GM18907 (cell line): ENCODE measurements around the gene PSME3IP1.
A peak's percentile ranks its signal among the peaks of the same experiment; 100 is the strongest.
"Not testable (repeated sequence)": the region's sequence is repeated elsewhere in the genome, so short reads cannot be mapped to it uniquely, and the experiment has no call there.

Experiments used
- ATAC-seq: cut with Tn5 transposase; IDR thresholded peaks from one replicate; pipeline ENCODE4 v1.9.1; 2021; ENCODE audit warnings: mild to moderate bottlenecking, moderate library complexity; ENCODE audit not compliant: unreplicated experiment

PSME3IP1 gene, protein sequence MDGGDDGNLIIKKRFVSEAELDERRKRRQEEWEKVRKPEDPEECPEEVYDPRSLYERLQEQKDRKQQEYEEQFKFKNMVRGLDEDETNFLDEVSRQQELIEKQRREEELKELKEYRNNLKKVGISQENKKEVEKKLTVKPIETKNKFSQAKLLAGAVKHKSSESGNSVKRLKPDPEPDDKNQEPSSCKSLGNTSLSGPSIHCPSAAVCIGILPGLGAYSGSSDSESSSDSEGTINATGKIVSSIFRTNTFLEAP

DNA sequence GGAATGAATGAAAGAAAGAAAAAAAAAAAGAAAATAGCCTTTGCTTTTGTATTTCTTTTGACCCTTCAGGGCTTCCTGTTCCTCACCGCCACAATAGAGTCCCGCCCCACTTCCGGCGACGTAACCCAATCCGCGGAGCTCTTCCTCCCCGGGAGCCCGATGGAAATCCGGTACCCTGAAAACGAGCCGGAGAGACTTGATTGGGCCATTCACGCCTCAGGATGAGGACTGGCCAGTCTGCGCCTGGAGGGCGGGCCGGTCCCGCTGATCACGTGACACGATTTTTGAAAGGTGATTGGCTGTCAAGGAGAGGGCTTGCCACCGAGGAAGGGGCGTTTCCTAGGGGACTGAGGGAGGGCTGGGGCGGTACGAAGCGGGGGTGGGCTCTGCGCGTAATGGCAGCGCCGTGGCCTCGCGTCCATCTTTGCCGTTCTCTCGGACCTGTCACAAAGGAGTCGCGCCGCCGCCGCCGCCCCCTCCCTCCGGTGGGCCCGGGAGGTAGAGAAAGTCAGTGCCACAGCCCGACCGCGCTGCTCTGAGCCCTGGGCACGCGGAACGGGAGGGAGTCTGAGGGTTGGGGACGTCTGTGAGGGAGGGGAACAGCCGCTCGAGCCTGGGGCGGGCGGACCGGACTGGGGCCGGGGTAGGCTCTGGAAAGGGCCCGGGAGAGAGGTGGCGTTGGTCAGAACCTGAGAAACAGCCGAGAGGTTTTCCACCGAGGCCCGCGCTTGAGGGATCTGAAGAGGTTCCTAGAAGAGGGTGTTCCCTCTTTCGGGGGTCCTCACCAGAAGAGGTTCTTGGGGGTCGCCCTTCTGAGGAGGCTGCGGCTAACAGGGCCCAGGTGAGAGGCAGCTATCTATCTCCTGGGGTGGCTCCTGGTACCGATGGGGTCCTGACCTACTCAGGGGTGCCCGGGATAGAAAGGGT, at the start of gene PSME3IP1, which contains the start of gene RSPRY1:
TSS of gene PSME3IP1 (minus strand) at position 95 of the 927 bp plus-strand sequence. CDS start 12,185 bp downstream, outside the sequence.
TSS of gene RSPRY1 (plus strand) at position 385 of the 927 bp plus-strand sequence. CDS start 18,330 bp downstream, outside the sequence.
- ATAC-seq, result peak; percentile 92

DNA sequence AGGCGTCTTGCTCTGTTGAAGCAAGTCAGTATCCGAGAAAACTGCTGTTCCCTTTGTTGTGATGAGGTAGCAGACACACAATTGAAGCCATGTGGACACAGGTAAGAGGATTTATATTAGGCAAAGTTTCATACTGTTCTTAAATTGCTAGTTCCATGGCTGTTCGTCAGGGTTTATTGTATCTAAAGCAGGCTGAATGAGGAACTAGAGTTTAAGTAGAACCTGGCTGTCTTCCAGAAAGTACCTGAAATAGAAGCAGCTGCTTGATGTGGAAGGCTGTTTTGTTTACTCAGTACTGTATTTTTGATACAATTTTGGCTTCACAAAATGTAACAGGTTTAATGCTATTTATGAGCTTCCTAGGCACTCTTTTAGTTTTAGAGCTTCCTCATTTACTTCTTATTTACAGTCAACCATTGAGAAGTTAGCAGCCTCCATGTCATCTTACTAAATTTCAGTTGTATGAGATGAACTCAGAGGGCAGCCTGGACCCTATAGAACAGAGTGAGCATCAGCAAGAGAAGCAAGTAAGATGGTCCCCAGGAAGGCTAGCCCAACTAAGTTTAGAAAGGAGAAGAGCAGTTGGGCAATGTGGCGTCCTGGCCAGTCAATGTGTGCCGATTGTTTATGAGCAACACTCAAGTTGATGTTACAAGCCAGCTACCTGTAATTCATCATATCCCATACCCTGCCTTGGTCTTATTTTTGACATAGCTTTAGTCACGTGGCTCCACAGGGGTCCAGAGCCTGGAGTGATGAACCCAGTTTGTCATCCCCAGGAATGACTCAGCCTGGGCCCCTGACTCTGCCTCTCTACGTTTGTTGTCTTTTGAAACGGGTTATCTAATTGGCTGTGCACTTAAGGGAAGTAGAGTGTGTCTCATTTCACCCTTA, 49.5 kb upstream of the PSME3IP1 start:
- ATAC-seq, result no peak

DNA sequence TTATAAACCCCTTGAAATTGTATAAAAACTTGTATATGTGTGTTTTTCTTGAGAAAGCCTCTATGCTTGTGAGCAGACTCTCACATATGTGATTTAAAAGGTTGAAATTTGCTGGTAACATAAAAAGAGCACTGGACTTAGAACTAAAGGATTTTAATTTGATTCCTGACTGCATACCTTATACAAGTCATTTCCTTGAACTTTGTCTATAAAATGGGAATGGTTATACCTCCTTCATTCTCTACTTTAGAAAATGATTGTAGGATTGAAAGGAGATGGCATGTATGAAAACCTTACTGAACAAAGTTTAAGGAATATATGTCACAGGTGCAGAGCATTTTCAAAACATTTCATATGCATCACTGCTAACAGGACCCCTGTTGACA, 48.9 kb upstream of the PSME3IP1 start:
- ATAC-seq, result no peak

DNA sequence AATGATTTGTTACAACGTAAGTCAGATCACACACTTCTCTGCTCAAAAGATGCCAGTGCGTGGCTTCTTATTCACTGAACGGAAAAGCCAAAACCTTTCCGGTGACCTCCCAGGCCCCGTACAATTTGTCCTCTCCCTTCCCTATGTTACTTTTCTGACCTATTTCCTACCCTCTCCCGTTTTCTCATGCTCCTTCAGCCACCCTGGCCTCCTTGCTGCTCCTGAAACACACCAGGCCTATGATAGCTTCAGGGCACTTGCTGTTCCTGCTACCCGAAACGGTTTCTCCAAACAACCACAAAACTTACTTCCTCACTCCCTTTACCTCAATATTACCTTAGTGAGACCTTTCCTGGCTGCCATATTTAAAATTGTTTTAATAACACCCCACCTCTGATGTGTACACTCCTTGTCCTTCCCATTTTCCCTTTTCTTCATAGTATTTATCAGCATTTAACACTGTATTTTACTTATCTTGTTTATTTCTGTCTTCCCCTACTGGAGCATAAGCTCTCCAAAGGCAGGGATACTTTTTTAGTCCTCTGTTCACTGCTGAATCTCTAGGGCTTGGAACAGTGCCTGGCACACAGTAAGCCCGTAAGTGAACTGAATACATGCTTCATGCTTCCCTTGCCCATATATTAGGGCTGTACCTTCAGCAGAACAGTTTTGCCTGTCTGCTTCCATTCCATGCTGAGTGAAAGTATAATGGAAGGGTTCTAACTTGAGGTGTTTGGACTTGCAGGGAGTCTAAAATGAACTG, 48.3 kb upstream of the PSME3IP1 start:
- no peak for ATAC-seq

DNA sequence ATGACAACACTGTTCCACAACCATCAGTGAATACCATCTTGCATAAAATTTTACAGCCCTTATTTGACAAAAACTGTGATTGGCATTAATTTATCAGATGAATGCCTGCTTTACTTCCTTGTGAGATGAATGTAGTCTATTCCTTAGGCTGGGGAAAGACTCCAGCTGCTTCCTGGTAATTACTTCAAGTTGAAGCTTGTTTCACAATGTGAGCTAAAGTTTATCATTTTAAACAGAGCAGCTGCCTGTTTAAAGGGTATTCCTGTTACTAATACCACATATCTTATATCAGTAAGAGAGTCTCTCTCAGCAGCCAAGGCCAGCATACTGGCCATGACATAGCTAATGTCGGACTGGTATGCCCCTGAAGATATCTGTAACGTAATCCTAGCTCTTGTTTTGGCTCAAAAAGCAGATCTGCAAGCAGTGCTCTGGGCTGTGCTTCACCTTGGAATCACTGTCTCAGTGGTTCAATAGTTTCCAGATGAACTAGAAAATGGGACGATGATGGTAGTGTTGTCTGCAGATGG, 46.0 kb upstream of the PSME3IP1 start:
- no peak for ATAC-seq

DNA sequence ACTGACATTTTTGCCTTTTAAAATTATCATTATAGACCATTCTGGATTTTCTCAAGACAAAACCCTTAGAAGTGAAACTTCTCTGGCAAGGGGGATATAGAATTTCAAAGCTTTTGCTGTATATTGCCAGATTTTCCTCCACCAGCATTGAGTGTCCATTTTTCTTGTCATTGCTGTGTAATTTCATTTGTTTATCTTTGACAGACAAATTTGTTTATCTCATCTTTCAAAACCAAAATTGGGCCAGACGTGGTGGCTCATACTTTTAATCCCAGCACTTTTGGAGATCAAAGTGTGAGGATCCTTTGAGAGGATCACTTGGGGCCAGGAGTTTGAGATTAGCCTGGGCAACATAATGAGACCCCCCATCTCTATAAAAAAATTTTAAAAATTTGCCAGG, 43.2 kb upstream of the PSME3IP1 start:
- ATAC-seq, result no peak

DNA sequence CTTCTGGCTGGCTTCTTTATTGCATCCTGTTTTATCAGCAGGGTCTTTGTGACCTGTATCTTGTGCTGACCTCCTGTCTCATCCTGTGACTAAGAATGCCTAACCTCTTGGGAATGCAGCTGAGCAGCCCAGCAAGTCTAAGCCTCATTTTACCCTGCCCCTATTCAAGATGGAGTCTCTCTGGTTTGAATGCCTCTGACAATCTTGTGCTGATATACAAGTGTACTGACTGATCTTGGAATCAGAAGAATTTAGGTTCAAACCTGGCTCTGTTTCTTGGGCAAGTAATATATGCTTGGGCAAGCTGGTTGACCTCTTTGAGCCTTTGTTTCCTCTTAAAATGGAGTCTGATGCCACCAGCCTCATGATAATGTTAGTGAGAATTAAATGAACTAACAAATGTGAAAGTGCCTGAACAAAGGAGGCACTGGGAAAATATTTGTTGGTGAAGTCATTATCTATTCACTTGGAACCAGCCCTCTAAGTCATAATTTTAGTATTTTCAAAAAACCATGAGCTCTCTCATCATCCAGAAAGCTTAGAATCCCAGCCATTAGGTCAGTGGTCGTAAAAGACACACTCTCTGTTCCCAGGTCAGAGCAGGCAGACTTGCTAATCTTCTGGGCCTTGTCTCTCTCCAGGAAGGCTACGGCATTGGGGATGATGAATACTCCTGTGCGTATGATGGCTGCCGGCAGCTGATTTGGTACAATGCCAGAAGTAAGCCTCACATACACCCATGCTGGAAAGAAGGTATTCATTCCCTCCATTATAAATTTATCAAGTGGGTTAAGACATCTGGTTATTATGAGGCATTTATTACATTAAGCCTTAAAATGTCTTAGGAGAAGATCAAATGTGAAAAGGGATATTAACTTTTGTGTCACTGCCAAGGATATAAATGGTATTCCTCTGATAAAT, 41.1 kb upstream of the PSME3IP1 start:
- no peak for ATAC-seq

DNA sequence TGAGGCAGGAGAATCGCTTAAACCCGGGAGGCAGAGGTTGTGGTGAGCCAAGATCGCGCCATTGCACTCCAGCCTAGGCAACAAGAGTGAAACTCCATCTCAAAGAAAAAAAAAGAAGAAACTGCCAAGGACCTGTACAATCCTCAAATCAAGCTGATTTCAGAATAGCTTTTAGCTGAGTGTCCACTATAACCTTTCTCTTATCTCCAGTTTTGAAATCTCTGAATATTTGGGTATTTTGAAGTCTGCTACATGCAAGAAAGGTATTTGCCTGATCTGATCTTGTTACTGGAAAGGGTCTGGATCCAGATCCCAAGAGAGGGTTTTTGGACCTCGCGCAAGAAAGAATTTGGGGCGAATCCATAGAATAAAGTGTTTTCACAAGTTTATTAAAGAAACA, 40.1 kb upstream of the PSME3IP1 start:
- no peak for ATAC-seq

DNA sequence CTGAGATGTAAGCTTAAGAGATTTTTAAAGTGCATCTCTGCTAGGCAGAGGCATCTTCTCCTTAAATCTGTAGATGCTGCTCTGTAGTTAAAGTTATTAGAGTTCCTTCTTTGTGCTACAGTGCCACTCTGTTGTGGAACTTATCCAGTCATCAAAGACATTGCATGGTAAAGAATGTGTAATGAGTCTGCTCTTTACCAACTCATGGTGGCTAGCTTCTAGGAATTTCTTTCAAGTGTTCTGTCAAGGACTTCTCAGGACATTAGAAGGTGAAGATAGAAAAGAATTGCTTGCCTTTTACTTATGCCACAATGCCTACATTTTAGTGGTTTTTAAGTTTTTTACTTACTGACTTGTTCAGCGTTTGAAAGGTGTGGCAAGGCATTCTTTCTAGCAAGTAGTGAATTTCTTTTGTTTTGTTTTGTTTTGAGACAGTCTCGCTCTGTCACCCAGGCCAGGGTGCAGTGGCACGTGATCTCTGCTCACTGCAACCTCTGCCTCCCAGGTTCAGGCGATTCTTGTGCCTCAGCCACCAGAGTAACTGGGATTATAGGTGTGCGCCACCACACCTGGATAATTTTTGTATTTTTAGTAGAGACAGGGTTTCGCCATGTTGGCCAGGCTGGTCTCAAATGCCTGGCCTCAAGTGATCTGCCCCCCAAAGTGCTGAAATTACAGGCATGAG, 39.0 kb upstream of the PSME3IP1 start:
- no peak for ATAC-seq

DNA sequence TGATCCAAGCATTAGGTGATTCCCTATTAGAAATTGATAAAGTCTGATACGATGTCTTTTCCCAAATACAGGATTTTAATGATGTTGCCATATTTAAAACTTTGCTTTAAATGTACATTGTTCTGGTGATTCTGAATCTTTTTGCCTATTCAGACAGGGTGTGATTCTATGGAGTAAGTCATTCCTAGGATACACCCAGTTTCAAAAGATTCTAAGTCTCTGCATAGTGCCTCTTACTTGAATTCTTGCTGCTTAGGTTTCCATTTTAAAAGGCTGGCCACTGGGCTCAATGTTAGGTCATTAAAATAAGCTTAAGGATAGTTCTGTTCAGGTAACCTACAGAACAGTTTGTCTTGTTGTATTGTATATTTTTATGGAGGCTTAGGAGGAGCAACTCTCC, 37.2 kb upstream of the PSME3IP1 start:
- ATAC-seq, result no peak

DNA sequence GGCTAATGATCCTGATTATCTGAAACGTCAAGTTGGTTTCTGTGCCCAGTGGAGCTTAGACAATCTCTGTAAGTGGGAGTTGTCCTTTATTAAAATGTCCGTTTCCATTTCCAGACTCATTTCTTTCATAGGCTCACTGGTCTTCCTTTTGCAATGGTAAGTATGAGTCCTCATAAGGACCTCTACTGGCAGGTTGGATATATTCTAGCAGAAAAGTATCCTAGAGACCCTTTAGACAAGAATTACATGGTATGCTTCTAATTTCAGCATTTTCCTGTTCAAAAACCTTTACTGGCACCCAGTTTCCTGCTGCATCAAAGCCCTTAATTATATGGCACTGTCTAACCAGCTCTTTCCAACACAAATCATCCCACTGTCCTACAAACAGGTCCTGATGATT, 31.1 kb upstream of the PSME3IP1 start:
- no peak for ATAC-seq

DNA sequence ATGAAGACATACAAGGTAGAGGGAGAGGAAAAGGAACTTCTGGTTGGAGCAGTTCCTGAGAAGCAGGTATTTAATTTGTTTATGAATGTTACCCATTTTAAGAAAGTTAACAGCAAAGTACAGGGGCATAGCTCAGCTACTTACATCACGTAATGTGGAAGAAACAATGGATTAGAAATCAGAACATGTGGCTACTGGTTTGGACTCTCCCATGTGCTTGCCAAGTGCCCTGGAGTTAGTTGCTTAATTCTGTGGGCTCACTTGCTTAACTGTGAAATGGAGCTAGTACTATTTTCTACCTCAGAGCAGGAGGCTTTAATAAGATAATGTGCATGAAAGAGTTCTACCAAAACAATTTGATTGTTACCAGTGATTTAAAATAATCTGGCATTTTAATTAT, 27.6 kb upstream of the PSME3IP1 start:
- ATAC-seq, result no peak

DNA sequence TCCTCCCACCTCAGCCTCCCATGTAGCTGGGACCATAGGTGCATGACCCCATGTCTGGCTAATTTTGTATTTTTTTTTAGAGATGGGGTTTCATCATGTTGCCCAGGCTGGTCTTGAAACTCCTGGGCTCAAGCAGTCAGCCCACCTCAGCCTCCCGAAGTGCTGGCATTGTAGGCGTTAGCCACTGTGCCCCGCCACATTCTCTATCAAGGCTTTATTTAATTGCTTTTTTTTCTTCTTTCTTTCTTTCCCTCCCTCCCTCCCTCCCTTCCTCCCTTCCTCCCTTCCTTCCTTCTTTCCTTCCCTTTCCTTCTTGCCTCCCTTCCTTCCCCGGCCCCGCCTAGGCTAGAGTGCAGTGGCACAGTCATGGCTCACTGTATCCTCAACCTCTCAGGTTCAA, 23.9 kb upstream of the PSME3IP1 start:
- no peak for ATAC-seq

DNA sequence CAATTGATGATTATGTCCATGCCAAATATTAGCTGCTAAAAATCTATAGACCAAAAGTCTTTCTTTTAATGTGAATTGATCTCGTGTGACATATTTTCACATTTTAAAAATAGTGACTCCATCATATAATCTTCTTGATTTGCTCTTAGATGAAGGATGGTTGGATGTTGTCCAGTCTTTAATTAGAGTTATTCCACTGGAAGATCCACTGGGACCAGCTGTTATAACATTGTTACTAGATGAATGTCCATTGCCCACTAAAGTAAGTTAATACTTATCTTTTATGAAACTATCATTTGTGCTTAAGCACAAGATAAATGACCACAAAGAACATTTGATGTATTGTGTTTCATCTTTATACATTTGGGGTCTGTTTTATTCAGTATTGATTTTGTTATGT, 23.1 kb upstream of the PSME3IP1 start:
- ATAC-seq, result no peak

DNA sequence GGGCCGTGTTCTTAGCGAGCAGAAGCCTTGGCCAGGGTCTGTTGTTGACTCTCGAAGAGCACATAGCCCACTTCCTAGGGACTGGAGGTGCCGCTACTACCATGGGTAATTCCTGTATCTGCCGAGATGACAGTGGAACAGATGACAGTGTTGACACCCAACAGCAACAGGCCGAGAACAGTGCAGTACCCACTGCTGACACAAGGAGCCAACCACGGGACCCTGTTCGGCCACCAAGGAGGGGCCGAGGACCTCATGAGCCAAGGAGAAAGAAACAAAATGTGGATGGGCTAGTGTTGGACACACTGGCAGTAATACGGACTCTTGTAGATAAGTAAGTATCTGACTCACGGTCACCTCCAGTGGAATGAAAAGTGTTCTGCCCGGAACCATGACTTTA, 18.8 kb upstream of the PSME3IP1 start:
- ATAC-seq, result no peak

DNA sequence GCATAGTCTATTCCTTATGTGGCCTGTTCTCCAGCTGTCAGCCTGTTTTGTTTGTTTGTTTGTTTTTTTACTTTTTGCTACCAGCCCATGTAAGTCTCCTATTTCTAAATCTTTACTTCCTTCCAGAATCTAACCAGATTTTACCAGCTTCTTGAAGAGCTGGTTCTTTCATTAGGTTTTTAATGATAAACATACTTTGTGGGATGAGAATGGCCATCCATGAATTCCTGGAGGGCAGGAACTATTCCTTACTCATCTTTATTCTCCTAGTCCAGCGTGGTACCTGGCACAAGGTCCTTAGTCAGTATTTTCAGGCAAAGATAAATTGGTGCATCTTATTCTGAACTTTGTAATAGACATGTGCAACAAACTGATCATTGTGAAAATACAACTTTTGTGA, 17.6 kb upstream of the PSME3IP1 start:
- ATAC-seq, result no peak

DNA sequence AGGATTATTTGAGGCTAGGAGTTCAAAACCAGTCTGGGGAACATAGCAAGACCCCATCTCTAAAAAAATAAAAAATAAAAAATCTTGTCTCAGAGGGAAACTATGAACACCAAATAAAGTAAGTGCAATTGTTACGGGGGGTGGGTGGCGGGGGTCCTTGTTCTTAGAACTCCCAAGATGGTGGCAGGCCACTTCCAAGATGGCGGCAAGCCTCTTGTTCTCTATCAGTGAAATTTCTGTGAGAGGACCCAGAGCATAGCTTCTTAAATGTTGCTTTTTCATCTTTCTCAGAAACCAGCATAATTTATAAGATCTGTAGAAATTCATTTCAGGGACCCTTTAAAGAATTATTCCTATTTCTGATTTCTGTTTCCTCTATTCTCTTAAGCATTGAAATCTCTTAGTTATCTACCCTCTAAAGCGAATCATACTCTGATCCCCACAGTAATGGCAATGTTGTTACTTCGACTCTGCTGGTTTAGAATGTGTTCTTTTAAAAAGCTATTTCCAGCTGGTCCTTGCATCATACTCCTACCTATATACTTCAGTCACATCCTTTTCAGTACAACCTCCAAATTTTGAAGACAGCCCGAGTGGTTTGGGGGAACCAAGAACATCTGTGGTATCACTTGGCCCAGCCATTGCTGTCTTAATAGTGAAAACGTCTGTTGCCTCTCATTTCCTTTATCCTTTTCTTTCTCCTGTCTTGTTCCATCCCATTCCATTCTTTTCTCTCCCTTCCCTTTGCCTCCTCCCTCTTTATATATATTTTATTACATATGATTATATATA, 16.5 kb upstream of the PSME3IP1 start:
- no peak for ATAC-seq

DNA sequence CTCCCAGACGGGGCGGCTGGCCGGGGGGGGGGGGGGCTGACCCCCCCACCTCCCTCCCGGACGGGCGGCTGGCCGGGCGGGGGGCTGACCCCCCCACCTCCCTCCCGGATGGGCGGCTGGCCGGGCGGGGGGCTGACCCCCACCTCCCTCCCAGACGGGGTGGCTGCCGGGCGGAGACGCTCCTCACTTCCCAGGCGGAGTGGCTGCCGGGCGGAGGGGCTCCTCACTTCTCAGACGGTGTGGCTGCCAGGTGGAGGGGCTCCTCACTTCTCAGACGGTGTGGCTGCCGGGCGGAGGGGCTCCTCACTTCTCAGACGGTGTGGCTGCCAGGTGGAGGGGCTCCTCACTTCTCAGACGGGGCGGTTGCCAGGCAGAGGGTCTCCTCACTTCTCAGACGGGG, 15.1 kb upstream of the PSME3IP1 start:
- not testable (repeated sequence) for ATAC-seq
